H1 (cell line): Measurements from ENCODE around the gene VMP1. TPM values are rescaled to one million over a fixed set of nuclear protein-coding genes. Genes with fewer than 3 reads are reported as not detected.

Experiments used
- CBX5 ChIP-seq: fragments of 300-800, 300-1000 bp; sonication (generic); IDR thresholded peaks from 2 replicates; pipeline ENCODE4 v1.7.1; 2016; ENCODE audit warnings: antibody characterized with exemption, low read length, low read depth
- CBX8 ChIP-seq: fragments of 300-800, 300-1000 bp; sonication (generic); IDR thresholded peaks from 2 replicates; pipeline ENCODE4 v1.7.1; 2016; ENCODE audit warnings: low read depth, low read length, borderline replicate concordance
- CHD7 ChIP-seq: fragments of 300-600 bp; sonication (generic); IDR thresholded peaks from 2 replicates; pipeline ENCODE4 v1.7.1; 2012; ENCODE audit warnings: low read length, moderate library complexity, mild to moderate bottlenecking, inconsistent platforms; ENCODE audit not compliant: insufficient replicate concordance
- EZH2 ChIP-seq: fragments of 200-600 bp; sonication (generic); IDR thresholded peaks from 2 replicates; pipeline ENCODE4 v1.7.1; 2012; ENCODE audit warnings: low read depth, mild to moderate bottlenecking, moderate library complexity, low read length, inconsistent platforms; ENCODE audit not compliant: severe bottlenecking
- FOSL1 ChIP-seq: IDR thresholded peaks from 2 replicates; pipeline ENCODE4 v1.6.1; 2011; ENCODE audit warnings: mild to moderate bottlenecking, low read depth, low read length, moderate library complexity; ENCODE audit not compliant: insufficient read depth
- HDAC2 ChIP-seq, 2 experiments: fragments of 300-600 bp in 1 of 2; sonication (generic) in 1 of 2; IDR thresholded peaks; 2 replicates each; pipeline ENCODE4 v1.6.1; 2011 to 2012; ENCODE audit warnings: low read depth in 2 of 2, low read length in 2 of 2, mild to moderate bottlenecking in 2 of 2, moderate library complexity in 2 of 2, borderline replicate concordance in 1 of 2, inconsistent platforms in 1 of 2
- JUN ChIP-seq: IDR thresholded peaks from 2 replicates; pipeline ENCODE4 v1.6.1; 2011; ENCODE audit warnings: low read depth, mild to moderate bottlenecking, improper control_type of control experiment, low read length
- PHF8 ChIP-seq: fragments of 200-600 bp; sonication (generic); conservative IDR thresholded peaks from 2 replicates; pipeline ENCODE4 v1.7.1; 2012; ENCODE audit warnings: low read depth, mild to moderate bottlenecking, inconsistent platforms, low read length, moderate library complexity
- RFX5 ChIP-seq: IDR thresholded peaks from 2 replicates; pipeline ENCODE4 v1.6.1; 2011; ENCODE audit warnings: low read depth, low read length, improper control_type of control experiment, borderline replicate concordance
- SP2 ChIP-seq: IDR thresholded peaks from 2 replicates; pipeline ENCODE4 v1.6.1; 2012; ENCODE audit warnings: mild to moderate bottlenecking, low read length, inconsistent platforms
- SP4 ChIP-seq: IDR thresholded peaks from 2 replicates; pipeline ENCODE4 v1.6.1; 2012; ENCODE audit warnings: low read length, inconsistent platforms
- TBP ChIP-seq: IDR thresholded peaks from 2 replicates; pipeline ENCODE4 v1.6.1; 2011; ENCODE audit warnings: low read depth, low read length, improper control_type of control experiment
- polyA plus RNA-seq, 7 experiments: library from polyadenylated mRNA; depleted of rRNA in 3 of 7; stranded (reverse) in 5 of 7; unstranded in 2 of 7; fragments of >200 nt in 5 of 7; fragments of 200-250 nt in 2 of 7; gene quantifications; 1 replicate in 5 of 7; 2 replicates in 1 of 7; 4 replicates in 1 of 7; pipeline versions ENCODE4 v1.2.1 to v1.2.3, GENCODE V29; 2011 to 2013; ENCODE audit warnings: missing spikeins in 2 of 7, mixed read lengths in 2 of 7
- total RNA-seq: library from RNA; stranded (reverse); fragmentation: NEBNext Ultra II Directional; extraction: Animal tissue kit (Norgen Biotek cat#: 25700); gene quantifications from 2 replicates; pipeline ENCODE4 v1.2.1, GENCODE V29; 2021

Gene VMP1
- total and polyA plus RNA-seq, 2 of the 8 experiments (the other 6 are each of a cell fraction or from before 2014, with no cell fraction given): 45.0 to 92.7 TPM

GRCh38 chr17:59723607-59724006 is 16.2 kb downstream of the VMP1 start (continued):
- TF ChIP-seq CHD7 (no peak), FOSL1 (no peak), HDAC2 (IDR thresholded peaks at IDR 0.05; ENCODE audit: borderline replicate concordance in 1 of 2, low read depth in 2 of 2, low read length in 2 of 2) (no peak), SP4 (no peak), JUN (no peak), SP2 (no peak), CBX5 (no peak), TBP (no peak), CBX8 (no peak), EZH2 (no peak), PHF8 (no peak), RFX5 (no peak)
